ENCODE measurements around the gene P2RX1. TPM values are rescaled to one million over a fixed set of nuclear protein-coding genes. Genes with fewer than 3 reads are reported as not detected.

The P2RX1 gene
- total and polyA plus RNA-seq, 2 experiments from 2014 or later, result 0.31 to 2.2 TPM

DNA sequence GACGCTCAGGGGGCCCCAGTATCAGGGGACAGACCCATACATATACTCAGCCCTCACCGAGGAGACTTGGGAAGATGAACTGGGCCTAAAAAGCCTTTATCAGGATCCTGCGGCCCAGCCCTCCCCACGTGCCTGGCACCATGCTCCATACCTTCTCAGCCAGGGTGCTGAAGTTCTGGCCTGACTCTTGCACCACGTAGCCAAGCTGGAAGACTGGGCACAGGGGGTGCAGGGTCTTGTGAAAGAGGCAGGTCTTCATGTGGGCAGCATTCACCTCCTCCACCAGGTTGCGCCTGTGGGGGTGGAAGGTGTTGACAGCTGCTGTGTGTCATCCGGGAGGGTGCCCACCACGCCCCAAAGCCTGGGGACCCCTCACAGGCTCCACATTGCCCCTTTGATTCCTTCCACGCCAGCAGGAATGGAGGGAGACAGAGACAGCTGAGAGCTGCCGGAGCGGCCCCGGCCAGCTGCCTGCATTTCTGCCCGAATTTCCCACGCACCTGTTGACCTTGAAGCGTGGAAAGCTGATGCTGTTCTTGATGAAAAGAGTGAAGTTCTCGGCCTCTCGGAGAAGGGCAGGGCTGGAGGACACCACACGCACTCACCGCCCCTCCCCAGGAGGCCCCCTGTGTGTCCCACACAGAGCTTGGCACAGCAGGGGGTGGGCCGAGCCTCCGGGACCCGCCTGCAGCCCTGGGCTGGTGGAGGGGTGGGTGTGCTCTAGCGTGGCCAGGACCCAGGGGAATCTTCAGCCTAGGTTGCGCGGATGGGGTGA, 13.0 kb downstream of the P2RX1 start (continued):
- TF ChIP-seq, protein P1, sequence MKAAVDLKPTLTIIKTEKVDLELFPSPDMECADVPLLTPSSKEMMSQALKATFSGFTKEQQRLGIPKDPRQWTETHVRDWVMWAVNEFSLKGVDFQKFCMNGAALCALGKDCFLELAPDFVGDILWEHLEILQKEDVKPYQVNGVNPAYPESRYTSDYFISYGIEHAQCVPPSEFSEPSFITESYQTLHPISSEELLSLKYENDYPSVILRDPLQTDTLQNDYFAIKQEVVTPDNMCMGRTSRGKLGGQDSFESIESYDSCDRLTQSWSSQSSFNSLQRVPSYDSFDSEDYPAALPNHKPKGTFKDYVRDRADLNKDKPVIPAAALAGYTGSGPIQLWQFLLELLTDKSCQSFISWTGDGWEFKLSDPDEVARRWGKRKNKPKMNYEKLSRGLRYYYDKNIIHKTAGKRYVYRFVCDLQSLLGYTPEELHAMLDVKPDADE (IDR thresholded peaks at IDR 0.05), result no peak
- TF ChIP-seq POLR2AphosphoS5 (IDR thresholded peaks at IDR 0.05; ENCODE audit: low read depth) (no peak), CREB1 (CRISPR knock-in tag; IDR thresholded peaks at IDR 0.05; ENCODE audit: low read depth) (no peak), ZNF331 (CRISPR knock-in tag; IDR thresholded peaks at IDR 0.05; ENCODE audit: low read depth) (no peak), NANOG (IDR thresholded peaks at IDR 0.05; ENCODE audit: borderline replicate concordance) (no peak), ZNF114 (CRISPR knock-in tag; IDR thresholded peaks at IDR 0.05) (no peak), EZH2phosphoT487 (IDR thresholded peaks at IDR 0.05; ENCODE audit: unreplicated experiment) (no peak)

DNA sequence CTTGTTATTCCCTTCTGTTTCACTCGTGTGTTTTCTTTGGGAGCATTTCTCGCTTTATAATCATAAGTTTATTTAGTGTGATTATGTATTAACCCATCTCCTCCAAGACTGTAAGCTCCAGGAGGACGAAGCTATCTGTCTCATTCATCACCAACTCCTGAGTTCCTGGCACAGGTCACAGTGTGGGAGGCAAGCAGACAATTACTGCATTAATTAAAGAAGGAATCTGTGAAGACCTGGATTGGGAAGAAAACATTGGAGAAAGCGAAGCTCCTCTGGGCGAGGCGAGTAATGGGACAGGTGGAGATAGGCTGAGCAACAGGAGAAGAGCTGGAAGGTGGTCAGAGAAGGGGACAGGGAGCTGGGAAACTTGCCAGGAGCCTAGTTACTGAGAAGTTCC, 15.6 kb downstream of the P2RX1 start:
- no peaks in the 10 kb centered on the region for H4K20me1 ChIP-seq (replicated peaks; ENCODE audit: insufficient read depth)
- no peak overlapping the region for H3K4me3 ChIP-seq
- no peaks in the 10 kb centered on the region for H3K79me2 ChIP-seq (replicated peaks; ENCODE audit: insufficient read depth)
- no peak overlapping the region for H3K27ac ChIP-seq (ENCODE audit: low read depth)
- no peaks in the 10 kb centered on the region for H3F3A ChIP-seq (replicated peaks; ENCODE audit: low read depth)
- H3K36me3 ChIP-seq (ENCODE audit: insufficient read depth), result no peaks in the 10 kb centered on the region
- no peak for TF ChIP-seq EZH2 (IDR thresholded peaks at IDR 0.05; ENCODE audit: low read depth, unreplicated experiment)
- Mint-ChIP-seq H3K9me3 (no peaks in the 10 kb centered on the region; the same call in 2 of the 3 replicates), H3K27ac (no peak overlapping the region), H3K4me3 (no peak overlapping the region), H3K27me3 (ENCODE audit: insufficient read depth, low read depth, poor library complexity) (peaks cover 7% of the 10 kb centered on the region), H3K36me3 (ENCODE audit: low read depth) (no peaks in the 10 kb centered on the region), H3K4me1 (peaks cover 10% of the 10 kb centered on the region)
- ATAC-seq, result no peak
- H3K4me1 ChIP-seq (ENCODE audit: insufficient read depth), result peaks cover 13% of the 10 kb centered on the region
- H3K27me3 ChIP-seq (ENCODE audit: insufficient read depth), result no peaks in the 10 kb centered on the region
- H3K9me2 ChIP-seq (ENCODE audit: insufficient read depth), result no peaks in the 10 kb centered on the region
- DNase-seq (ENCODE audit: low spot score), result no peak
- no peak overlapping the region for H3K4me2 ChIP-seq
- H2AFZ ChIP-seq, result no peak overlapping the region

DNA sequence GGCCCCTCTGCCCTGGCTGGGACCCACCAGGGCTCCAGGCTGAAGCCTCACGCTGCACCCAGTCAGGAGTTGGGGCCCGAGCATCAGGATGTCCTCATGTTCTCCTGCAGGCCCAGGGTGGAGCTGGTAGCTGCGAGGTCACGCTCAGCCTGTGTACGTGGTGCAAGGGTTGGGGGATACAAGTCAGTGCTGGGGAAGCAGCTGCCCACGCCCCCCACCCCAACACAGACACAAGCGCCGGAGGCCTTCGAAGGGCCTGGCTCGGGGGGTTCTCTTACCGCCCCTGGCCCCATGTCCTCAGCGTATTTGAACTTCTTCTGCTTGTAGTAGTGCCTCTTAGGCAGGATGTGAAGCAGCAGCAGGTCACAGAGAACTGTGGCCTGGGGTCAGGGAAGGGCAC, 18.5 kb downstream of the P2RX1 start:
- Histone ChIP-seq H3K79me2 (replicated peaks; ENCODE audit: insufficient read depth) (no peaks in the 10 kb centered on the region), H3K4me1 (ENCODE audit: insufficient read depth) (peaks cover 6% of the 10 kb centered on the region), H3F3A (replicated peaks; ENCODE audit: low read depth) (peaks cover 6% of the 10 kb centered on the region; the same call in 1 of the 2 replicates), H2AFZ (no peak overlapping the region), H3K27ac (ENCODE audit: low read depth) (no peak overlapping the region), H3K27me3 (ENCODE audit: insufficient read depth) (no peaks in the 10 kb centered on the region), H3K36me3 (ENCODE audit: insufficient read depth) (no peaks in the 10 kb centered on the region), H3K4me2 (no peak overlapping the region), H4K20me1 (replicated peaks; ENCODE audit: insufficient read depth) (no peaks in the 10 kb centered on the region), H3K9me2 (ENCODE audit: insufficient read depth) (no peaks in the 10 kb centered on the region), H3K4me3 (no peak overlapping the region)
- DNase-seq (ENCODE audit: low spot score) (no peak), ATAC-seq (no peak)
- peaks cover 3% of the 10 kb centered on the region; the same call in 1 of the 3 replicates for H3K9me3 Mint-ChIP-seq
- peaks cover 12% of the 10 kb centered on the region for H3K4me1 Mint-ChIP-seq
- no peak overlapping the region for H3K27ac Mint-ChIP-seq
- H3K36me3 Mint-ChIP-seq (ENCODE audit: low read depth), result no peaks in the 10 kb centered on the region; the same call in 2 of the 3 replicates
- H3K27me3 Mint-ChIP-seq (ENCODE audit: insufficient read depth, low read depth, poor library complexity), result peaks cover 13% of the 10 kb centered on the region
- TF ChIP-seq, protein P1 (IDR thresholded peaks at IDR 0.05), result no peak
- TF ChIP-seq EZH2phosphoT487 (IDR thresholded peaks at IDR 0.05; ENCODE audit: unreplicated experiment), result no peak
- H3K4me3 Mint-ChIP-seq, result no peak overlapping the region
